Measurements from ENCODE around the gene UBAC1. TPM values are rescaled to one million over a fixed set of nuclear protein-coding genes. Genes with fewer than 3 reads are reported as not detected.

UBAC1 gene
- total and polyA plus RNA-seq, 9 of the 15 experiments (the other 6 are each of a cell fraction or from before 2014, with no cell fraction given), result 94.0 to 399 (median 228) TPM

DNA sequence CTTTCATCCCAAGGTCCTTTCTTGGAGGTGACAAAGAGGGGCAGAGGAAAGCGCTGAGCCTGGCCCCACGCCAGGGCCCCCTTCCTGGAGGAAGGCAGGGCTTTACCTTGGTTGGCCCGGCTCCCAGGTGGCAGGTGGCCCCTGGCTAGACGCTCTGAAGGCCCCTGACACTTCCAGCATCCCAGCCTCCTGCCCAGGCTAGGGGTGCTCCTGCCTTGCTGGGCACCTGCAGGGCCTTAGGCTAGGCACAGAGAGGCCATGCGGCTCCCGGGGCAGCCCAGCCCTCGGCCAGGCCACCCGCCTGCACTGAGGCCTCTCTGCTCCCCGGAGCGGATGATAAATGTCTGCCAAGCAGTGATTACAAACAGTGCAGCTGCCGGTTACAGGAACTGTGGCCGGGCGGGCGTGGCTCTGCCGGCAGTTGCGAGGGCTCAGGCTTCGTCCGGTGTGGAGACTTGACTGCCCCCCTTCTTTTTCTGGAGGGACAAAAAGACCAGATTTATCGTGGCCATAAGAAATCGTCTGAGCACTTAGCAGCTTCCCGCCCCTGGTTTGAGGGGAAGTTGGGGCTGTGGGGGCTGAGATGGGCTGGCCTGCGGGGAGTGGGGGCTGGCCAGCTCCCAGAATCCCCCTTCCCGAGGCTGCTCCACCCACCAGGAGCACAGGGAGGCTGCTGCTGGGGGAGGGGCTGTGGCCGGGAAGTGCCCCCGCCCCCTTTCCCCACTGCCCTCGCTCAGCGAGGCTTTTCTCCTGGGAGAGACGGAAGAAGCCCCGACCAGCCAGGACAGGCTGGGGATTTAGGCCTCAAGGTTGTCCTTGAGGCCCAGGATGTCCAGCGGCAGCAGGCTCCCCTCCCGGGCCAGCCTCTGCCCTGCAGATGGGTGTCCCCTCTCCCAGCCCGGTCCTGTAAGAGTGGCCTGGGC lies 31.6 kb upstream of the UBAC1 start (continued):
- TF ChIP-seq, protein P1, sequence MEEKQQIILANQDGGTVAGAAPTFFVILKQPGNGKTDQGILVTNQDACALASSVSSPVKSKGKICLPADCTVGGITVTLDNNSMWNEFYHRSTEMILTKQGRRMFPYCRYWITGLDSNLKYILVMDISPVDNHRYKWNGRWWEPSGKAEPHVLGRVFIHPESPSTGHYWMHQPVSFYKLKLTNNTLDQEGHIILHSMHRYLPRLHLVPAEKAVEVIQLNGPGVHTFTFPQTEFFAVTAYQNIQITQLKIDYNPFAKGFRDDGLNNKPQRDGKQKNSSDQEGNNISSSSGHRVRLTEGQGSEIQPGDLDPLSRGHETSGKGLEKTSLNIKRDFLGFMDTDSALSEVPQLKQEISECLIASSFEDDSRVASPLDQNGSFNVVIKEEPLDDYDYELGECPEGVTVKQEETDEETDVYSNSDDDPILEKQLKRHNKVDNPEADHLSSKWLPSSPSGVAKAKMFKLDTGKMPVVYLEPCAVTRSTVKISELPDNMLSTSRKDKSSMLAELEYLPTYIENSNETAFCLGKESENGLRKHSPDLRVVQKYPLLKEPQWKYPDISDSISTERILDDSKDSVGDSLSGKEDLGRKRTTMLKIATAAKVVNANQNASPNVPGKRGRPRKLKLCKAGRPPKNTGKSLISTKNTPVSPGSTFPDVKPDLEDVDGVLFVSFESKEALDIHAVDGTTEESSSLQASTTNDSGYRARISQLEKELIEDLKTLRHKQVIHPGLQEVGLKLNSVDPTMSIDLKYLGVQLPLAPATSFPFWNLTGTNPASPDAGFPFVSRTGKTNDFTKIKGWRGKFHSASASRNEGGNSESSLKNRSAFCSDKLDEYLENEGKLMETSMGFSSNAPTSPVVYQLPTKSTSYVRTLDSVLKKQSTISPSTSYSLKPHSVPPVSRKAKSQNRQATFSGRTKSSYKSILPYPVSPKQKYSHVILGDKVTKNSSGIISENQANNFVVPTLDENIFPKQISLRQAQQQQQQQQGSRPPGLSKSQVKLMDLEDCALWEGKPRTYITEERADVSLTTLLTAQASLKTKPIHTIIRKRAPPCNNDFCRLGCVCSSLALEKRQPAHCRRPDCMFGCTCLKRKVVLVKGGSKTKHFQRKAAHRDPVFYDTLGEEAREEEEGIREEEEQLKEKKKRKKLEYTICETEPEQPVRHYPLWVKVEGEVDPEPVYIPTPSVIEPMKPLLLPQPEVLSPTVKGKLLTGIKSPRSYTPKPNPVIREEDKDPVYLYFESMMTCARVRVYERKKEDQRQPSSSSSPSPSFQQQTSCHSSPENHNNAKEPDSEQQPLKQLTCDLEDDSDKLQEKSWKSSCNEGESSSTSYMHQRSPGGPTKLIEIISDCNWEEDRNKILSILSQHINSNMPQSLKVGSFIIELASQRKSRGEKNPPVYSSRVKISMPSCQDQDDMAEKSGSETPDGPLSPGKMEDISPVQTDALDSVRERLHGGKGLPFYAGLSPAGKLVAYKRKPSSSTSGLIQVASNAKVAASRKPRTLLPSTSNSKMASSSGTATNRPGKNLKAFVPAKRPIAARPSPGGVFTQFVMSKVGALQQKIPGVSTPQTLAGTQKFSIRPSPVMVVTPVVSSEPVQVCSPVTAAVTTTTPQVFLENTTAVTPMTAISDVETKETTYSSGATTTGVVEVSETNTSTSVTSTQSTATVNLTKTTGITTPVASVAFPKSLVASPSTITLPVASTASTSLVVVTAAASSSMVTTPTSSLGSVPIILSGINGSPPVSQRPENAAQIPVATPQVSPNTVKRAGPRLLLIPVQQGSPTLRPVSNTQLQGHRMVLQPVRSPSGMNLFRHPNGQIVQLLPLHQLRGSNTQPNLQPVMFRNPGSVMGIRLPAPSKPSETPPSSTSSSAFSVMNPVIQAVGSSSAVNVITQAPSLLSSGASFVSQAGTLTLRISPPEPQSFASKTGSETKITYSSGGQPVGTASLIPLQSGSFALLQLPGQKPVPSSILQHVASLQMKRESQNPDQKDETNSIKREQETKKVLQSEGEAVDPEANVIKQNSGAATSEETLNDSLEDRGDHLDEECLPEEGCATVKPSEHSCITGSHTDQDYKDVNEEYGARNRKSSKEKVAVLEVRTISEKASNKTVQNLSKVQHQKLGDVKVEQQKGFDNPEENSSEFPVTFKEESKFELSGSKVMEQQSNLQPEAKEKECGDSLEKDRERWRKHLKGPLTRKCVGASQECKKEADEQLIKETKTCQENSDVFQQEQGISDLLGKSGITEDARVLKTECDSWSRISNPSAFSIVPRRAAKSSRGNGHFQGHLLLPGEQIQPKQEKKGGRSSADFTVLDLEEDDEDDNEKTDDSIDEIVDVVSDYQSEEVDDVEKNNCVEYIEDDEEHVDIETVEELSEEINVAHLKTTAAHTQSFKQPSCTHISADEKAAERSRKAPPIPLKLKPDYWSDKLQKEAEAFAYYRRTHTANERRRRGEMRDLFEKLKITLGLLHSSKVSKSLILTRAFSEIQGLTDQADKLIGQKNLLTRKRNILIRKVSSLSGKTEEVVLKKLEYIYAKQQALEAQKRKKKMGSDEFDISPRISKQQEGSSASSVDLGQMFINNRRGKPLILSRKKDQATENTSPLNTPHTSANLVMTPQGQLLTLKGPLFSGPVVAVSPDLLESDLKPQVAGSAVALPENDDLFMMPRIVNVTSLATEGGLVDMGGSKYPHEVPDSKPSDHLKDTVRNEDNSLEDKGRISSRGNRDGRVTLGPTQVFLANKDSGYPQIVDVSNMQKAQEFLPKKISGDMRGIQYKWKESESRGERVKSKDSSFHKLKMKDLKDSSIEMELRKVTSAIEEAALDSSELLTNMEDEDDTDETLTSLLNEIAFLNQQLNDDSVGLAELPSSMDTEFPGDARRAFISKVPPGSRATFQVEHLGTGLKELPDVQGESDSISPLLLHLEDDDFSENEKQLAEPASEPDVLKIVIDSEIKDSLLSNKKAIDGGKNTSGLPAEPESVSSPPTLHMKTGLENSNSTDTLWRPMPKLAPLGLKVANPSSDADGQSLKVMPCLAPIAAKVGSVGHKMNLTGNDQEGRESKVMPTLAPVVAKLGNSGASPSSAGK (IDR thresholded peaks at IDR 0.05), result no peak
- no peak for TF ChIP-seq MAFF (IDR thresholded peaks at IDR 0.05; ENCODE audit: low read length)
- peak; percentile 62 for TF ChIP-seq GABPB1 (CRISPR knock-in tag; IDR thresholded peaks at IDR 0.05)
- peak; percentile 47 for TF ChIP-seq GABPA (tag; conservative IDR thresholded peaks at IDR 0.05; ENCODE audit: low read depth)
- no peak for TF ChIP-seq BRF1 (IDR thresholded peaks at IDR 0.05; ENCODE audit: borderline replicate concordance, extremely low read depth, insufficient read length)
- TF ChIP-seq, protein P2, sequence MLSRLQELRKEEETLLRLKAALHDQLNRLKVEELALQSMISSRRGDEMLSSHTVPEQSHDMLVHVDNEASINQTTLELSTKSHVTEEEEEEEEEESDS (CRISPR knock-in tag; IDR thresholded peaks at IDR 0.05), result no peak
- TF ChIP-seq RB1 (IDR thresholded peaks at IDR 0.05; ENCODE audit: low read depth), result peak; percentile 12
- no peak for TF ChIP-seq LARP7 (IDR thresholded peaks at IDR 0.05)
- TF ChIP-seq ILK (tag; IDR thresholded peaks at IDR 0.05; ENCODE audit: borderline replicate concordance, low read depth), result no peak
- TF ChIP-seq E2F3 (CRISPR knock-in tag; IDR thresholded peaks at IDR 0.05), result no peak
- TF ChIP-seq KDM4B (IDR thresholded peaks at IDR 0.05; ENCODE audit: borderline replicate concordance in 2 of 2, low read depth in 1 of 2), result peak in 1 of 2 experiments; percentile 56; a peak in 1 of 4 replicates
- TF ChIP-seq CC2D1A (IDR thresholded peaks at IDR 0.05), result peak; percentile 53; the same call in 1 of the 2 replicates
- TF ChIP-seq, protein P3, sequence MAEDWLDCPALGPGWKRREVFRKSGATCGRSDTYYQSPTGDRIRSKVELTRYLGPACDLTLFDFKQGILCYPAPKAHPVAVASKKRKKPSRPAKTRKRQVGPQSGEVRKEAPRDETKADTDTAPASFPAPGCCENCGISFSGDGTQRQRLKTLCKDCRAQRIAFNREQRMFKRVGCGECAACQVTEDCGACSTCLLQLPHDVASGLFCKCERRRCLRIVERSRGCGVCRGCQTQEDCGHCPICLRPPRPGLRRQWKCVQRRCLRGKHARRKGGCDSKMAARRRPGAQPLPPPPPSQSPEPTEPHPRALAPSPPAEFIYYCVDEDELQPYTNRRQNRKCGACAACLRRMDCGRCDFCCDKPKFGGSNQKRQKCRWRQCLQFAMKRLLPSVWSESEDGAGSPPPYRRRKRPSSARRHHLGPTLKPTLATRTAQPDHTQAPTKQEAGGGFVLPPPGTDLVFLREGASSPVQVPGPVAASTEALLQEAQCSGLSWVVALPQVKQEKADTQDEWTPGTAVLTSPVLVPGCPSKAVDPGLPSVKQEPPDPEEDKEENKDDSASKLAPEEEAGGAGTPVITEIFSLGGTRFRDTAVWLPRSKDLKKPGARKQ (CRISPR knock-in tag; IDR thresholded peaks at IDR 0.05), result no peak
- no peak for TF ChIP-seq POLR2B (IDR thresholded peaks at IDR 0.05; ENCODE audit: low read depth, partially characterized antibody)
